AG20443 (cell line): ENCODE measurements around the gene INAFM2.

Experiments used
- DNase-seq: peaks from one replicate; pipeline ENCODE4 v3.0.0; 2012; ENCODE audit warnings: low spot score, mixed read lengths

Gene INAFM2

DNA sequence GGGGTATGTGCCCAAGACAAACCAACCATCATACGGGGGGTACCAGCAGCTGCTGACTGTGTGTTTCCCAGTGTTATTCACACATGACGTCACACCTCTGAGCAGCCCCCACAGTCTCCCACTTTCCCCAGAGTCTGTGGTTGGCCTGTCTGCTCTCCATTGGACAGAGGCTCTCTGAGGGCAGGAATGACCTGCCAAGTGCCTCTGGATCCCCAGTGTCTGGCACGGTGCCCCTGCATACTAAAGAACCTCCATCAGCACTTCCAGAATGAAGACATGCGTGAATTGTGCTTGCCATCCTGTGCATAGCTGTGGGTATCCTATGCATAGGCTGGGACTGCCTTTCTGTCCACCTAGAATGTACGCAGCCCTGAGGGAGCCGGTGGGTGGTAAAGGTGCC, 20.7 kb downstream of the INAFM2 start:
- no peak for DNase-seq

DNA sequence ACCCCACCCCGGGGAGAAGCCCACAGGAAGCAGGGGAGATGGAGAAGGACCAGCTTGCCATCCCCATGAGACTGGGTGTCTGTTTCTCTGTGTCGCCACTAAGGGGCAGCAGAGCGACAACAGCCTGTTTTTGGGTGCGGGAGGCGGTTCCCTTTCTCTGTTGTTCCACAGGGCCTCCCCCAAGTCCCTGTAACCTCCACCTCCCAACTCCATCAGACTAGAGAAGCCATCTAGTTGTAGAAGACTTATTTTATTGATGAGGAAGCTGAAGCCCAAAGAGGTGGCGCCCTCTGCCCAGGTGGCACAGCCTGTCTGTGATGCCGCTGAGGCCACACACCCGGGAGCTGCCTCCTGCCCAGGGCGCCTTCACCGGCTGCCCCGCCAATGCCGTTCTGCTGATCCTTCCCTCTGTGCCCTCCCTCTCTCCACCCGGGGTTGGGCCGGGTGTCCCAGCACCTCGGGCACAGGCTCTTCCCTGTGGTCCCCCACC, 21.2 kb downstream of the INAFM2 start:
- peak; percentile 80 for DNase-seq

DNA sequence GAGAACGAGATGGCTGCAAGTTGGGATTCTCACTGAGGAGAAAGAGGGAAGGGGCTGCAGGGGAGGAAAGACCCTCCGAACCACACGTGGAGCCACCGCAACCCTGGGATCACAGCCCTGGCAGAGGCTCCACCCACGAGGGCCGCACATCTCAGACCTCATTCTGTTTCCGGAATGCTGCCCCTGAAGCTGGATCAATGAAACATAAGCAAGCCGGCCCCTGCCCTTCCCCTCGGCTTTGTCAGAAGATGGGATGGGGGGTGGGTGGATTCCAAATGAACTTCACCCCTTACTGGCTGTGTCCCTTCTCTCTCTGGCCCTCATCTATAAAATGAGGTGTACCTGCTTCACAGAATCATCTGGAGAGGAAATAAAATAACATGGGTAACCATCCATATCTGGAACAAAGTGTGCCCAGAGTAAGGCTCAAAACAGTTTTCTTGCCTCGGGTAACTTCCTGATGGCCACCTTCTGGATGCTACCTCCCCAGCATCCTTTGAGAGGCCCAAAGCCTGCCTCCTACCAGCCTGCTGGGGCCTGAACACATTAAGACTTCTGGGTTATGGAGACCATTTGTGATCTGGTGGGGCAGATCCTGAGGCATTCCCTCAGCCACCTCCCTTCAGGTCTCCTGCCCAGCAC, 21.9 kb downstream of the INAFM2 start:
- no peak for DNase-seq

DNA sequence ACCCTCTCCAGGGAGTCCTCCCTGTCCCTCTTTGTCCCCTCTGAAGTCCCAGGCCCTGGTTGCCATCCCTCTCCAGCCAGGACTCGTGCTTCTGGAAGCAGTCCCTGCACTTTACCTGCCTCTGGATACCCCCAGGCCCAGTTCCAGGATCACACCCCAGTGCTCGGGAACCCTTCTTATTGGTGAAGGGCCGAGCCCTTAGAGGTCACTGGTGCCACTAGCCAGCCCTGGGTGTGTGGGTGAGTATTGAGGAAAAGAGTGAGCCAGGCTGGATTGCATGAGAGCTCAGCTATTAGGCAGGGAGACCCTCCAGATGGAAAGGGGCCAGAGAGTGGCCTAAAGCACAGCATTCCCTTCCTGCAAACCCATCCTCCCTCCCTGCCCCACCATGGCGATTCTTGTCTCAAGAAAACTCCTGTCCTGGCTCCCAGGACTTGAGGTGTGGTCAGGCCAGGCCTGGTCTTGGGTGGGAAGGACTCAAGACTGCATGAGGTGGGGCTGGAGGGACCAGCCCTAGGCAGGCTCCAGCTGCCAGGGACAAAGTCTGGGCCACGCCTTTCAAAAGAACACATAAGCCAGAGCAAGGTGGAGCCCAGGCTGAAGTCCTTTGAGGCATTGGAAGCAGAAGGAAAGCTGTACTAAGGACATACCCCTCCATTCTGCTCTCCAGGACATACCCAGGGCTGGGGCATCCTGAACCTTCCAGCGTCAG, 22.5 kb downstream of the INAFM2 start:
- no peak for DNase-seq

DNA sequence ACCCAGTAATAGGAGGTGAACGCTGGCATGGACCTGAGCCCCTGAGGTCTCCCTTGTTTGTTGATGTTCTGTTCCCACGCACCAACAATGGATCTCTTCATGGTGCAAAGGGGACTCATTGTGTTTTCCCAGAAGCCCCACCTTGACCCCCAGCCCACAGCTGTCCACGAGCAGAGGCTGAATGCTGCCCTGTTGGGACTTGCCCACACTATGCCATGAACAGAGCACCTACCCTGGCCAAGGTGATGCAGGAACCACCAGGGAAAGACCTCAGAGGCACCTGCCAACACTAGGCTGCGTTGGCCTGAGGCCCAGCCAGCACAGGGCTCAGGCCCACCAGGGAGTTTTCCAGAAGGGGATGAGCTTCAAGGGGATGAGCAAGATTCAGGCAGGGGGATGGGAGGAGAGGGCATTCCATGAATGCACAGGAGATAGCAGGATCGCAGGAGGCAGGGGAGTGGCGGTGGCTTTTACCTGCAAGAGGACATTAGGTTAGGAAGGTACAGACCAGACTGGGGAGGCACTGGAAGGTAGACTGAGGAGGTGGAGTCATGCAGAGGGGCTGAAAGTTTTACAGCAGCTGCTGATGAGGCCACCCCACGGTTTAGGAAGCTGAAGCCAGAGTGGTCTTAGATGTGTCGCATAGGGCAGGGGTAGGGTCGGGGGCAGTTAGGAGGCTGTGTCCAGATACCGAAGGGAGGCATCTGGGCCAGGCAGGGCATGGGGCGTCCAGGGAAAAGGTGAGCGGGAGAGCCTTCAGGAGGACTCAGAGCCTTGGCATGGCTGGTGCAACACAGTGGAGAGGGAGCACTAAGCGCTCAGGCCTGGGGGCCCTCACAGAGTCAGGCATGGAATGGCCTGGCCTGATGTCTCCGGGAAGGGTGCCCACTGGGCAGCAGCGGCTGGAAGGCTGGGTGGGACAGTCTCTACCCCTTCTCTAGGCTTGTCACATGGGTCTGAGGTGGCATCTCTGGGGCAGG, 23.4 kb downstream of the INAFM2 start:
- no peak for DNase-seq

DNA sequence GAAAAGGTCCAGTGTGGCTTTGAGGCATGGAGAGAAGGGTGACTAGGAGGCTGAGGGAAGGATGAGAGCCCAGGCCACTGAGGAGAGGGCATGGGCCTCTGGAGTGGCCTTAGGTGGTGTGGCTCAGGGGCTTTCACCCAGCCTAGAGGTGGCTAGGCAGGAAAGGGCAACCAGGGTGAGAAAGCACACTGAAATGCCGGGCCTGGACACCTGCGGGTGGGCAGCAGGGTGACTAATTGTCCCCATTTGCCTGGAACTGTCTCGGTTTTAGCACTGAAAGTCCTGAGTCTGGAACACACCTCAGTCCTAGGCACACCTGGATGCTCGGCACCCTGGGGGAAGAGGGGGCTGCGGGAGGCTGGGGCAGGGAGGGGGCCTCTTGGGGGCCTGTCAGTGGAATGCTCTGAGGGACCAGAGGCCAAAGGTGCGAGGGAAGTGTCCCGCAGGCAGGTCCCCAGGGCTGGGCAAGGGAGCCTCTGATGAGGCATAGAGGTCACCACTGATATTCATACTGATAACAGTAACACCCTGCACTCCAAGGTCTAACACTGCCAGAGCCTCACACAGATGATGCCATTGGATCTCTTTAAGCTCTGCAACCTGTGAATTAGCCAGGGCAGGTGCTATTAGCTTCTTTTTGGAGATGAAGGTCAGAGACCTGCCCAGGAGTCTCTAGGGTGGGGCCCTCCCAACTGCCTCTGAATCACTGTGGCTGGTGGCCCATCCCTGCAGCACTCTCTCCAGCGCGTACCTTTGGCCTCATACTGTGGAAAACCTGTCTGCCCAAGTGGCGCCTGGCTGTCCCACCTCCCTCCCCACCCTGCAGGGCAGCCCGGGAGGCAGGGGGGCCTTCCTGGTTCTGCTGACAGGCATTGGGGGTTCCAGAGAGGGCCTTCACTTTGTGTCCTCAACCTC, 24.3 kb downstream of the INAFM2 start:
- no peak for DNase-seq

DNA sequence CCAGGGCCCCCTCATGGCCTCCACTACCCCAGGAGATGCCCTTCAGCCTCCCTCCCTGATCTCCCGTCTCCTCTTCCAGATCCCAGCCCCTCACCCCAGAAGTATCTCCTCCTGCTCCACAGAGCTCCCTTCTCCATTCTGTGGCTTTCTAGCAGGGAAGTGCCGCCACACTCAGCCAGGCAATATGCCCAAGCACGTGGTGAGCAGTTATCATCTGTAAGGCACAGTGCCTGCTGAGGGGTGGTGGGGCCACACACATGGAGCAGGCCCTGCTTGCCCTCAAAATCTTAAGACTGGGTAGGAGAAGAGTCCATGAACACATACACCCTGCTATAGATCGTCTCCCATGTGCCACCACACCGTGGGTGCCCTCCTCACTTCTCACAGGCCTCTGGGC, 25.0 kb downstream of the INAFM2 start:
- DNase-seq: no peak

DNA sequence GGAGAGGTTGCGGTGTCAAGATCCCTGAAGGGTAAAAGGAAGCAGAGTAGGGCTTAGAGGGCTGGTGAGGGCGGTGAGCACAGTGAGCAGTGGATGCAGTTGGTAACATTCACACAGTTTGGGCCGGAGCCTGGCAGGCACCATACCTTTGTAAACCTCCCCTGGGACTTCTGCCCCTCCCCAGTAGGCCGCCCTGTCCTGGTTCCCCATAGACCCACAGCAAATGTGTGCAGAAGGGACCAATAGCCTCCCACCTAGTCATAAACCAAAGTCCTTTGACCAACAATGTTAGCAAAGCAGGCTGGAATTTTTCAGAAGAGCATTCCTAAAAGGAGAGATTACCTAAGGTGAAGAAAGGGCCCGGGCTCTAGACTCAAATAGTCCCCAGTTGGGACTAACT, 25.7 kb downstream of the INAFM2 start:
- DNase-seq: no peak

DNA sequence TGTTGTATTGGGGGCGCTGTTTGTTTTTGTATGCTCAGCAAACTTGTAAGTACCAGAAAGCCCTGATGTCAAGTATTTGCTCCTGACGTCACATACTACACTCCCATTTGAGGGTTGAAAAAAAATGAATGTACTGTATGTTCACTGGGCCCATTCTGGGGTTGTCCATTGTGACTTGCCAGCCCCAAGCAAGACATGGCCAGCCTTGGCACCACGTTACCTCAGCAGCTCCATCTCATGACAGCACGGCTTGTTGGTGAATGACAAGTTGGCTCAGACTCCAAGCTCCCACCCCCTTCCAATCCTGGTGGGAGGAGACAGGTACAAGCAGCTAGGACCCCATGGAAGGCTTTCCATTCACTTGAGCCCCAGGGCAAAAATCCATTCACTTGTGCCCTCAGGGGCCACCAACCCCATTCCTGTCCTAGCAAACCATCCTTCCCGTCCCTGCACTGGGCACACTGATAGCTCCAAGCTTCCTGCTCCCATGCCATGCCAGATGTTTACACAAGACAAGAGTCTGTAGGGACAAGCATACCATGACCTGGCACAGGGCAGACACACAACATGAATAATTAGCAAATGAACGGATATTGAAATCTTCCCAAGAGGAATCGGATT, 28.9 kb downstream of the INAFM2 start:
- DNase-seq: no peak

DNA sequence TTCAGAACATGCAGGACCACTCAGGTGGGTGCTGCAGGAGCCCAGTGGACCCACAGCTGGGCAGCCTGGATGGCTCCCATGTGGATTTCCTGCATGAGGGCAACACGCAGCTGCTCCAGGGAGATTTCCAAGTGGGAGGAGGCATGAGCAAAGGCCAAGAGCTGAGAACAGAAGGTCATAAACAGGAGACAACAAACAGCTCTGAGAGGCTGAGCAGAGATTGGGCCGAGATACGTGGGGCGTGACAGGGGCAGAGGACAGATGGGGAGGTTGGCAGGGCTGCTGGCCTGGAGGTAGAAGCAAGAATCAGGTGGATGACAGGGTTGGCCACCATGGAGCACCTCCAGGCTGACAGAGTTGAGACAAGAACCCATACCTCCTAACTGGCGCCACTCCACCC, 30.2 kb downstream of the INAFM2 start:
- no peak for DNase-seq

DNA sequence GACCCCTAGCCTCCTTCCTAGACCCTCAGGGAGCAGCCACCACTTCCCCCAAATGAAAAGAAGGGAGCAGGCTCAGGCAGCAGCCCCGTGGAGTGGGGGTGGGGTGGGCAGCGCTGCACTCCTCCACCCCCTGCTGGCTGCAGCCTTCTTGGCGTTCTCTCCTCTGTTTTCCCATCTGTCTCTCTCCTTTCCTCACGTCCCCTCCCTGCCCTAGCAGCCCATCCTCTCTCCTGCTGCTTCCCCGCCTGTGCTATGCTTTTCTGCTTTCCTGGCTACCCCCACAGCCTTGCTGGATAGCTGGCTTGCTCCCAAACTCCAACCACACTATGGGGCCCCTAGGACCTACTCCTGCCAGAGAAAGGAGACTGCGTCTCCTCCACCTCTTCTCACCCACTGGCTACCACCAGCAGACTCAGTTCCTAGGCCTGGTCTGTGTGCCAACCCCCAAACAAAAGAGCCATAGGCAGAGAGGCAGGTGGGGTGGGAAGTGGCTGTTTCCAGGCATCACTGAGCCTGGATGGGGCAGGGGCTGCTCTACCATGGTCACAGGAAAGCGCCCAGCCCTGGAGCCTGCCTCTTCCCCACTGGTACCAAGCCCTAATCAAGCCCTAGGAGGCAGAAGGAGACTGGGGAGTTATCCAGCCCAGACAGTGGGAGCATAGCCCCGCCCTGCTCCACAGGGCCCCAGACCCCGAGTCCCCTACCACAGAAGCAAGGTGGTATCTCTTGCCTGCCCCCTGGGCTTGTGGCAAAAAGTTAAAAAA, 31.1 kb downstream of the INAFM2 start:
- peak; percentile 66 for DNase-seq

DNA sequence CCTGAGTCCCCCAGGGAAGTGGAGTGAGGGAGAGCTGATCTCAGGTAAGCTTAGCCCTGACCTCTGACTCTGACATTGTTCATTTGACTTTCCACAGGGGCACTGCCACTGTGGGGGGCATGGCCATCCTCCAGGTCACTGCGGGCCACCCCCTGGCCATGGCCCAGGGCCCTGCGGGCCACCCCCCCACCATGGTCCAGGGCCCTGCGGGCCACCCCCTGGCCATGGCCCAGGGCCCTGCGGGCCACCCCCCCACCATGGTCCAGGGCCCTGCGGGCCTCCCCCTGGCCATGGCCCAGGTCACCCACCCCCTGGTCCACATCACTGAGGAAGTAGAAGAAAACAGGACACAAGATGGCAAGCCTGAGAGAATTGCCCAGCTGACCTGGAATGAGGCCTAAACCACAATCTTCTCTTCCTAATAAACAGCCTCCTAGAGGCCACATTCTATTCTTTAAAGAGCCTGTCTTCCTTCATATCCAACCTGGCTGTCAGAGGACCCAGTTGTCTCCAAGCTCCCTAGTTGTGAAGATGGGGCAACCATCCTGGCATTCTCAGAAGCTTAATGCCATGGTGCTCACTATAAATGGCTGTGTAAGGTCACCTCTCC, 32.6 kb downstream of the INAFM2 start:
- no peak for DNase-seq

DNA sequence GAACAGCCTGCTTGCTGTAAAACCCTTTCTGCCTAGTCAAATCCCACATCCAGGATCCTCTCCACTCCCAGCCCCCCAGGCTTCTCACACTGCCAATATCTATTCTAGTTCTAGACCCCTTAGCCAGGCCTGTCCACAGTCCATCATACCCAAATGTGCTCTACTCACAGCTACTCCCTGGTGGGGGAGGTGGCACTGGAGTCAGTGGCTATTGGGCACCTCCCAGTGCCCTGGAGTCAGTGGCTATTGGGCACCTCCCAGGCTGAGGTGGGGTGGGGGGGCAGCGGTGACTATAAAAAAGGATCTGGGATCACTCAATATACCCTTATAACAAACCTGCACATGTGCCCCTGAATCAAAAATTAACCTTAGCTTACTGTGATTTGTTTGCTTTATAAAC, 33.8 kb downstream of the INAFM2 start:
- no peak for DNase-seq

DNA sequence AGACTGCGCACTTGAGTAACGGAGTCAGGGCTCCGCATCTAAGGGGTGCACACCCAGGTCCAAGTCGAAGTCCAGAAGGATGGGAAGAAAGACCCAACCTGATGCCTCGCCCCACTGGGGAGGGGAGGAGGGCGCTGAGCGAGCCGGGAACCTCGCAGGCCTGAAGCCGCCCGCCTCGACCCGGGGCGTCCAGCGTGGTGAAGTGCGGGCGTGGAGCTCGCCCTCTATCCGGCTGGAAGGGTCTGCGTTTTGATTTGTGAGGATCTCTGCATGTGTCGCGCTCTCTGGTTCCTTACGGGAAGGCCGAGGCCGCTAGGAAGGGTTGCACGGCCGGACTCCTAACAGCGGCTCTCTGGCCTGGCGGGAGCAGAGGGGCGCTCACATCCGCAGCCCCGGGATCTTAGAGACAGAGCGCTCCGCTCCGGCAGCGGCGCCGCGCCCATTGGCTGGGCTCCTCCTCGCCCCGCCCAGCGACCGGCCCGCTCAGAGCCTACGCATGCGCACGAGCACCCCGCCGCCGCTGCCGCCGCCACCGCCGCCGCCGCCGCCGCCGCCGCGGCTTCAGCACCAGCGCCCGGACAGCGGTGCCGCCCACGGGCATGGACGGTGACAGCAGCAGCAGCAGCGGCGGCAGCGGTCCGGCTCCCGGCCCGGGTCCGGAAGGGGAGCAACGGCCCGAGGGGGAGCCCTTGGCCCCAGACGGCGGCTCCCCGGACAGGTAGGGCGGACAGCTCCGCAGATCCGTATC, 34.4 kb downstream of the INAFM2 start, which contains the start of gene DISP2:
DISP2 (plus strand) TSS at position 497 of the 748 bp plus-strand sequence; CDS start at position 600, 103 bp downstream.
- peak; percentile 100 for DNase-seq

DNA sequence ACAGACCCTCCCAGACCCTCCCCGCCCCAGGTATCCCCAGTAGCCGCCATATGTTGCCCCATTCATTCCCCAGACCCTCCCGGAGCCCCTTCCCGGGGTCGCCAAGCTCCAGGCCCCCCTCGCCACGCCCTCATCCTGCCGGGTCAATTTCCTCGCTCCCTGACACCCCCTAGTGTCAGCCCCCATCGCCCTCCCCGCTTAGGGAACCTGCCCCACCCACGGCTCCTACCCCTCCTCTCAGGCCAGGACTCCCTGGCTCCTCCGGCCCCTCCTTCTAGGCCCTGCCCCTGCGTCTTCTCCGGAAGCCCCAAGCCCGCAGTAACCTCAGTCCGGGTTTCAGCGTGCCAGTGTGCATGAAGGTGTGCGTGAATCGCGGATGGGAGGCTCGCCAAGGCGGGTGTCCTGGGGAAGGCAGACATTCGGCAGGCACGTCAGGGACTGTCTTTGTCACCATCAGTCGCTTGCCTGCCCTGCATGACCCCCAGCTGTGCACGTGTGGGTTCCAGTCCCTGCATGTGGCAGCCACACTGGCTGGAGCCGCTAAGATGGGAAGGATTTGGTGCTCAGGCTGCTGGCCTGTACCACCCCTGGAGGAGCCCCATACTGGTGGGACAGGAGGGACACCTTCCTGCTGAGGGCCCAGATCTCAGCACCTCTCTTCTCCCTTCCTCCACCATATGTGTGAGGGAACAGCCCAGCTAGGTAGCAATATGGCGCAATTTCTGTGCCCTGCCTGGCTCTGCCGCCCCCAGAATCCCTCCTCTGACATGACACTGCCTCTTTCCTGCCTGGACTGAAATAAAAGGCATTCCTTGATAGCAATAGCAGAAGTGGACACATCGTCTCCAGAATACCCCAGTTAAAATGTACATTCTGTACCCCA, 35.2 kb downstream of the INAFM2 start:
- no peak for DNase-seq

DNA sequence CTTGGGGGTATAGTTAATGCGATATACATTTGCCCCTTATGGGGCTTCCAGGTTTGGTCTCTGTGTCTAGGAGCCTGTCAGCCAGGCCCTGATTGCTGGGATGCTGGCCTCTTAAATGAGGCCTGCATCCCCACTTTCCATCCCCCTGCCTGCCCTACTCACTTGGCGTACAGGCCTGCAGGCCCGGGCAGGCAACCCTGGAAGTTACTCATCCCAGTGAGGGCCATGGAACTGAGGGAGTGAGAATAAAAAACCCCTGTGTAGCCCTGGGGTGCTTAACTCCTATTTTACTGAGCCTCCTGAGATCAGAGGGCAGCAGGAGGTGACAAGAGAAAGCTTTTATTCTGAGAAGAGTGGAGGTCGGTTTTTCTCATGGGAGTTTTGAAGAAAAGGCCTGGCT, 36.5 kb downstream of the INAFM2 start:
- DNase-seq: no peak

DNA sequence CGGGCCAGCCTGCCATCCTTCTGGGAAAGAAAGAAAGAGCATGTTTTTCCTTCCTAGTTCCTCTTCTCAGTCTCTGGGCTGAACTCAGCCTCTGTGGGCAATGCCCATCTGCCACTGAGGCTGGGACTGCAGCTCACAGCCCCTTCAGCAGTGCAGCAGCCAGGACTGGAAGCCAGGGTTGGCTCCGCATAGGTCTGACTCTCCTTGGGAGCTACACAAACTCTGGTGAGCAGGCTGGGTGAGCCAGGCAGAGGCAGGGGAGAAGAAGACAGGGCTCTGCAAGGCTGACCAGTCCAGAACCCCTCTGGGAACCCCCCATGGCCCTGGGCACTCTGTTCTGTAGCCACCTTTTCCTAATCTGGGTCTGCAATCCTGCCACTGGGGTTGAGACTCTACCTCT, 38.1 kb downstream of the INAFM2 start:
- DNase-seq: no peak

DNA sequence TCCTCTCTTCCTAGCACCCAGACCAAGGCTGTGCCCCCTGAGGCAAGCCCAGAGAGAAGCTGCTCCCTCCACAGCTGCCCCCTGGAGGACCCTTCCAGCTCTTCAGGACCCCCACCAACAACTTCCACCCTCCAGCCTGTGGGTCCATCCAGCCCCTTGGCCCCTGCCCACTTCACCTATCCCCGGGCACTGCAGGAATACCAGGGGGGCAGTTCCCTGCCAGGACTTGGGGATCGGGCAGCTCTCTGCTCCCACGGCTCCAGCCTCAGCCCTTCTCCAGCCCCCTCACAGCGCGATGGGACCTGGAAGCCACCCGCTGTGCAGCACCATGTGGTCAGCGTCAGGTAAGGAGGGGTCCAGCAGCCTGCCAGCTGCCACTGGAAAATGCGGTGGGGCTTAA, 40.1 kb downstream of the INAFM2 start:
- no peak for DNase-seq
